H1 (cell line): ENCODE data around the gene F7. TPM values are rescaled to one million over a fixed set of nuclear protein-coding genes. Genes with fewer than 3 reads are reported as not detected.

Source experiments
- ATF2 ChIP-seq: IDR thresholded peaks from 2 replicates; pipeline ENCODE4 v1.6.1; 2012; ENCODE audit warnings: low read length, inconsistent platforms
- BACH1 ChIP-seq: IDR thresholded peaks from 2 replicates; pipeline ENCODE4 v1.6.1; 2012; ENCODE audit warnings: low read length, improper control_type of control experiment
- CHD2 ChIP-seq: IDR thresholded peaks from 2 replicates; pipeline ENCODE4 v1.6.1; 2012; ENCODE audit warnings: low read length, improper control_type of control experiment
- MAFK ChIP-seq: IDR thresholded peaks from 2 replicates; pipeline ENCODE4 v1.6.1; 2012; ENCODE audit warnings: low read depth, mild to moderate bottlenecking, improper control_type of control experiment, low read length
- SIN3A ChIP-seq, 2 experiments: IDR thresholded peaks in 1 of 2; conservative IDR thresholded peaks in 1 of 2; 2 replicates each; pipeline ENCODE4 v1.6.1; 2011 to 2012; ENCODE audit warnings: low read length in 2 of 2, improper control_type of control experiment in 1 of 2, low read depth in 1 of 2, mild to moderate bottlenecking in 1 of 2
- SIRT6 ChIP-seq: IDR thresholded peaks from one replicate; pipeline ENCODE4 v1.7.1; 2012; ENCODE audit warnings: low read length, inconsistent platforms
- SRF ChIP-seq: IDR thresholded peaks from 2 replicates; pipeline ENCODE4 v1.6.1; 2011; ENCODE audit warnings: mild to moderate bottlenecking, low read depth, low read length, moderate library complexity
- SUZ12 ChIP-seq: fragments of 200-600 bp; sonication (generic); IDR thresholded peaks from 2 replicates; pipeline ENCODE4 v1.6.1; 2012; ENCODE audit warnings: mild to moderate bottlenecking, inconsistent platforms, low read length, moderate library complexity, mixed read lengths
- TCF12 ChIP-seq: IDR thresholded peaks from 2 replicates; pipeline ENCODE4 v1.6.1; 2011; ENCODE audit warnings: low read depth, mild to moderate bottlenecking, low read length
- polyA plus RNA-seq, 7 experiments: library from polyadenylated mRNA; depleted of rRNA in 3 of 7; stranded (reverse) in 5 of 7; unstranded in 2 of 7; fragments of >200 nt in 5 of 7; fragments of 200-250 nt in 2 of 7; gene quantifications; 1 replicate in 5 of 7; 2 replicates in 1 of 7; 4 replicates in 1 of 7; pipeline versions ENCODE4 v1.2.1 to v1.2.3, GENCODE V29; 2011 to 2013; ENCODE audit warnings: missing spikeins in 2 of 7, mixed read lengths in 2 of 7
- total RNA-seq: library from RNA; stranded (reverse); fragmentation: NEBNext Ultra II Directional; extraction: Animal tissue kit (Norgen Biotek cat#: 25700); gene quantifications from 2 replicates; pipeline ENCODE4 v1.2.1, GENCODE V29; 2021

F7 gene
- total and polyA plus RNA-seq, 2 of the 8 experiments (the other 6 are each of a cell fraction or from before 2014, with no cell fraction given): 0.43 to 0.98 TPM

GRCh38 chr13:113152984-113153809 lies 47.6 kb downstream of the F7 start (continued):
- TF ChIP-seq MAFK (no peak), CHD2 (no peak), BACH1 (no peak), SRF (no peak), ATF2 (no peak), SUZ12 (peak; percentile 65), SIRT6 (no peak), SIN3A (conservative IDR thresholded peaks at IDR 0.05 in 1 of 2, IDR thresholded peaks at IDR 0.05 in 1 of 2; ENCODE audit: low read depth in 1 of 2, low read length in 2 of 2) (0 out of 4 replicates have a peak, but pooled peaks of 1 of the 2 experiments have one; percentile 25), TCF12 (no peak)
